HG02610 (cell line): ENCODE results near the gene TDRD12.
"Not testable (repeated sequence)": the region's sequence is repeated elsewhere in the genome, so short reads cannot be mapped to it uniquely, and the experiment has no call there.

ENCODE experiments used
- ATAC-seq: cut with Tn5 transposase; IDR thresholded peaks from one replicate; pipeline ENCODE4 v1.9.1; 2021; ENCODE audit warnings: mild to moderate bottlenecking, moderate library complexity; ENCODE audit not compliant: unreplicated experiment

TDRD12 gene

DNA sequence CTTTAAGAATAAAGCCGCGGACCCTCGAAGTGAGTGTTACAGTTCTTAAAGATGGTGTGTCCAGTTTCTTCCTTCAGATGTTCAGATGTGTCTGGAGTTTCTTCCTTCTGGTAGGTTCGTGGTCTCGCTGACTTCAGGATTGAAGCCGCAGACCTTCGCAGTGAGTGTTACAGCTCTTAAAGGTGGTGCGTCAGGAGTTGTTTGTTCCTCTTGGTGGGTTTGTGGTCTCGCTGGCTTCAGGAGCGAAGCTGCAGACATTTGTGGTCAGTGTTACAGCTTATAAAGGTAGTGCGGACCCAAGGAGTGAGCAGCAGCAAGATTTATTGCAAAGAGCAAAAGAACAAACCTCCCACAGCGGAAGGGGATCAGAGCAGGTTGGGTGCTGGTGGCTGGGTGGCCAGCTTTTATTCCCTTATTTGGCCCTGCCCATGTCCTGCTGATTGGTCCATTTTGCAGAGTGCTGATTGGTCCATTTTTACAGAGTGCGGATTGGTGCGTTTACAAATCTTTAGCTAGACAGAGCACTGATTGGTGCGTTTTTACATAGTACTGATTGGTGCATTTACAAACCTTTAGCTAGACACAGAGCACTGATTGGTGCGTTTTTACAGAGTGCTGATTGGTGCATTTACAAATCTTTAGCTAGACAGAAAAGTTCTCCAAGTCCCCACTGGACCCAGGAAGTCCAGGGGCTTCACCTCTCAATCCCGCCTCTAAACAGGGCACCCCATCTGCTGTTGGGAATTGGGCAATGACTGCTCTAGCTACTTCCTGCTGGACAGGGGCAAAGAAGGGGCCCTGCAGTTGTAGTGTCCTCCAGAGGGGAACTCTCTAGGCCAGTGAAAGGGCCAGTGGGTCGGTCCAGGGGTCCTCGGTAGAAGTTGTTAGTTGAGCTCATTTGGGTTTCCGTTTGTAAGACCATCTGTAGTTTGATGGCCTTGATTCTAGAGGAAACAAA is 26.1 kb upstream of the TDRD12 start:
- ATAC-seq, result not testable (repeated sequence)

DNA sequence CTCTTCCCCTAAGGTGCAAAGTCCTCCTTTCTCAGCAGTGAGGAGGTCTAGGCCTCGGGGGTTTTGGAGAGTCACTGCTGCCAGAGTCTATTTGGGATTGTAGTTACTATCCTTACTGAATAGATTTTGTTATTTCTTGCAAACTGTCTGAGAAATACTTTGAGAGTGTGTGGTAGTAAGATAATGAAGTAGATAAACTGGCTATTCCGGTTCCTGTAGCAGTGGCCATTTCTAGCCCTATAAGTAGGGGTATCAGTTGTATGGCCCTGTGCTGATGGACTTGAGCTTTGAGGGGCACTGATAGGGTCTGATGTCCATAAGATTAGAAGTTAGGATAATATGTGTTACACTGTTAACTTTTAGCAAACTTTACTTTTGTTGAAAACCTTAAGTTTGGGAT is 25.3 kb upstream of the TDRD12 start:
- not testable (repeated sequence) for ATAC-seq

DNA sequence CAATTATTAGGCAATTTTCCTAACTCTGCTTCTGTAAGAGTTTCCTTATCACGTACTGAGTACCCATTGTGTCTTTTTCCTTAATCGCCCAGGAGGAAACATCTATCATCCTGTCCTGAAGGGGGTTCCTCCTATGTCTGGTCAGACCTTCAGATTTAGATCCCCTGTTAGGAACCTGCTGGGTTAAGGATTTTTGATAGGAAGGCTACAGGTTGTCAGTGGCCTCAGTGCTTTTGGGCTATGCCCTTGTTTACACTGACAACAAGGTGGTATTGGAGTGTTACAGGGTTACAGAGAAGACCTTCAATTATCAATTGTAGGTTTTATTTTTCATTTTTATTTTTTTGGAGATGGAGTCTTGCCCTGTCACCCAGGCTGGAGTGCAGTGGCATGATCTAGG is 24.7 kb upstream of the TDRD12 start:
- not testable (repeated sequence) for ATAC-seq

DNA sequence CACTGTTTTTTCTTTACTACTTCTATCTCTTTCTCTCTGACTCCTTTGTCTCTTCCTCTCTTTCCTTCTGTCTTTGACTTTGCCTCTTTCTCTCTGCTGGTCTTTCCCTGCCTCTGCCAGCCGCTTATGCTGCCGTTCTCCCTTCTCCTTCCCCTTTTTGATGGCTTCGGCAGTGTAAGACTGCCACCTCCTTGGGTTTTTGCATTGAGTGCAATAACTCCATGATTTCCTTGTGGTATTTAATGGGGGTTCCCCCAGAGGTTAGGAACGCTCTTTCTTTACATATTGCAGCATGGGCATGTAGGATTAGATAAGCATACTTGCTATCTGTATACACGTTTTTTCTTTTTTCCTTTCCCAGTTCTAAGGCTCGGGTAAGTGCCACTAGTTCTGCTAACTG is 24.1 kb upstream of the TDRD12 start:
- not testable (repeated sequence) for ATAC-seq

DNA sequence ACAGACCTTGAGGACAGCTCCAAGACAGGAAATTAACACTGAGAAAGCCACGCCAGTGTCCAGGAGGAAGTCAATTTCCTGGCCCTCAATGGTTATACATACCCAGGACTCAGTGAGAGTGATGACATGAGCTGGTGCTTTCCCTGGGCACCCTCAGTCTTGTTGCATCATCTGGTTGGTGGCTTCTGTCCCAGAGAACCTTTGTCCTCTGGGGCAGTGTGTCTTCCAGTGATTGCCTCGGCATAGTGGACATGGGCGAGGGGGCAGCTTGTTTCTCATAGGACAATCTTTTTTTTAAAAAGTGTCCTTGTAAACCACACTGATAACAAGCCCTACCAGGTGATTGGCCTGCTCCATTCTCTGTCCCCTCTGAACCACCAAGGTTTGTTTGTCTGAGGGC is 22.8 kb upstream of the TDRD12 start:
- not testable (repeated sequence) for ATAC-seq

DNA sequence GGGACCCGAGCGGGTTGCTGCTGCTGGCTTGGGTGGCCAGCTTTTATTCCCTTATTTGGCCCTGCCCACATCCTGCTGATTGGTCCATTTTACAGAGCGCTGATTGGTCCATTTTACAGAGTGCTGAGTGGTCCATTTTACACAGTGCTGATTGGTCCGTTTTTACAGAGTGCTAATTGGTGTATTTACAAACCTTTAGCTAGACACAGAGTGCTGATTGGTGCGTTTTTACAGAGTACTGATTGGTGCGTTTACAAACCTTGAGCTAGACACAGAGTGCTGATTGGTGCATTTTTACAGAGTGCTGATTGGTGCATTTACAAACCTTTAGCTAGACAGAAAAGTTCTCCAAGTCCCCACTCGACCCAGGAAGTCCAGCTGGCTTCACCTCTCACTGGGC is 19.4 kb upstream of the TDRD12 start:
- not testable (repeated sequence) for ATAC-seq

DNA sequence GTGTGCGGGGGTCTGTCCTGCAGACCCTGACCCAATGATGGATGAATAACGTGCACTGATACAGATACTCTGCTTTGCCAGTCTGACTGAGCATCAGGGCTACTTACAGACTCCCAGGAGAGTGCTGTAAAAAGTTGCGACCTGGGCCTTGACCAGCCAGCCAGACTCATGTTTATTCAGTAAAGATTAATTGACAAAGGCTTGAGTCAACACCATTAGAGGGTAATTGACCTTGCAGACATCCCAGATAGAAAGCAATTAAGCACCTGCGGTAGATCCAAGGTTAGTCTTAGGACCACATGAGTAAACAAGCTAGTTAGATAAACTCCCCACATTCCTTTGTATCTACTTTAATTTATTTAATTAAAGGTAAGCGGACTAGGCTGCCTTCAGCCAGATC is 17.6 kb upstream of the TDRD12 start:
- no peak for ATAC-seq

DNA sequence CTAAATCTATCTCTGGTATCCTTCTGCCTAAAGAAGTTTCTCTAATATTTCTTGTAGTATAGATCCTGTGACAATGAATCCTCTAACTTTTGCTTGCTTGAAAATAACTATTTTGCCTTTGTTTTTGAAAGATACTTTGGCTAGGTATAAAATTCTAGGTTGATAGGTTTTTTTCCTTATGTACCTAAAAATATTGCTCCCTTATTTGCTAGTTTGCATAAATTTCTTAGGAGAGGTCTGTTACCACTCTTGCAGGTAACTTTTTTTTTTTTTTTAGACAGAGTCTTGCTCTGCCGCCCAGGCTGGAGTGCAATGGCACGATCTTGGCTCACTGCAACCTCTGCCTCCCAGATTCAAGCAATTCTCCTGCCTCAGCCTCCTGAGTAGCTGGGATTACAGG is 15.6 kb upstream of the TDRD12 start:
- not testable (repeated sequence) for ATAC-seq

DNA sequence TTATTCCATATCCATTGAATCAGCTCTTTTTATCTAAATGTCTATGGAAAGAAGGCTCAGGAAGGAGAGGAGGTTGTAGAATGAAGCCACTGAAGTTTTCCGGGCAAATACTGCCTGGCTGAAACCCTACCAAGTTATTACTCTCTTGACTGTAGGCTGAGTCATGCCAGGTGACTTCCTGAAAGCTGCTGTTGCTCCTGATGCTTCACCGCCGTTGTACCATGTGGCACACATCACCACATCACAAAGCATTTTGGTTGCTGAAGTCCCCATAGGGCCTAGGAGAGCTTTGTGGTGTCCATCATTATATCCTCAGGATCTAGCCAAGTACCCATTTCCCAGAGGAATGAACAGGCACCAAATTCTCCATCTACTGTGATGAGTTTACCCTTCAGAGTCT is 11.1 kb upstream of the TDRD12 start:
- no peak for ATAC-seq

DNA sequence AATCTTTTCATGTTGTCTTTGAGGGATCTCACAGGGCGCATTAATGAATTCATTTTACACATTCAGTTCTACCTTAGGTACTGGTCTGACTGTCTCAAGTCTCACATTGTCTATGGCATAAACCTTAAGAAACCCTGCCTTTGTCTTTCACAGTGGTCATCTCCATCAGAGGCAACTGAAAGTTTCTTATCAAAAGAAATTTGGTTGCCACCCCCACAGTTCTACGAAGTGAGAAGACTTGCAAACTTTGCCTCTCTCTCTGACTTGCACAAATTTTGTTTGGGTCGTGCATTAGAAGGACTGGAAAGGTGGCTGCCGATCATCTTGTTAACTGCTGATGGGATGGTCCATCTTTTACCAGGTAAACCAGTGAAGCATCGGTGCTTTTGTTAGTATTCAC is 10.5 kb upstream of the TDRD12 start:
- ATAC-seq, result no peak

DNA sequence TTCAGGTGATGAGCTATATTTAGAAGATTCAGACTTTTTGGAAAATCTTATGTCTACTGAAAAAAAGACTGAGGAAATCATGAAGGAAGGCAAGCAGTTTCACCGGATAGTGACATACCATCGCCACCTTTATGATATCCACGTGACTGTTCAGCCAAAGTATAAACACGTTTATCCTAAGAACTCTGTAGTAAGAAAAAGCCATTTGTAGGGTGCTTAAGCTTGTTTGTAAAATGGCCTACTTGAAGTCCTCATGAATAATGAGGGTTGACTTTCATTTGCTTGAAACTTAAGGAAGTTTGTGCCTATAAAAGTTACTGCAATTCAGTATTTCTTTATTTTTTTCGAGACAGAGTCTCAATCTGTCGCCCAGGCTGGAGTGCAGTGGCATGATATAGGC is 7.8 kb upstream of the TDRD12 start:
- no peak for ATAC-seq

DNA sequence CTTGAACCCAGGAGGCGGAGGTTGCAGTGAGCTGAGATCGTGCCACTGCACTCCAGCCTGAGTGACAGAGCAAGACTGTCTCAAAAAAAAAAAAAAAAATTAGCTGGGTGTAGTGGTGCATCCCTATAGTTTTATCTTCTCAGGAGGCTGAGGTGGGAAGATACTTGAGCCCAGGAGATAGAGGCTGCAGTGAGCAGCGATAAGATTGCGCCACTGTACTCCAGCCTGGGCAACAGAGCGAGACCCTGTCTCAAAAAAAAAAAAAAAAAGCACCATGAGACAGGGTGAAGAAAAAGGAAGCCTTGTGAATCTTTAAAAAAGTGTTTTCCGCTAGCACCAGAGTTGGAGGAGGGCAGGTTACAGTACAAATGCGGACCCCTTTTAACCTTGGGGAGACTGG is 3.4 kb upstream of the TDRD12 start:
- not testable (repeated sequence) for ATAC-seq

DNA sequence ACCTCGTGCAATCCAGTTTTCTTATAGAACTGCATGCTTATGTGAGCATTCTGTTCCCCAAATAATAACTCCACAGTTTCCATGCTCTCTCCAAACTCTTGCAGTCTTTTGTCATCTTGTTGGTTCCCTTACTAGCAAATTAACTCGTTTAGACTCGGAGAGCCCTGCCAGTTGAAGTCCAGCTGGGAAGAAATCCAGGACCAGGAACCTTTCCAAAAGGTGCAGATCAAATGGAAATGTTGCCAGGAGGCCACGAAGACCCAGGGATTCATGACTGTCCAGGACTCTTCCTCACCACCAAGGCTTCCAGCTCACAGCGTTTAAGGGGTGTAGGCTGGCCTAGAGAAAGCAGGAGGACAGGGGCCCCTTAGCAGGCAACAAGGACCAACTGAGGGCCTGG is 2.1 kb upstream of the TDRD12 start:
- ATAC-seq, result no peak

DNA sequence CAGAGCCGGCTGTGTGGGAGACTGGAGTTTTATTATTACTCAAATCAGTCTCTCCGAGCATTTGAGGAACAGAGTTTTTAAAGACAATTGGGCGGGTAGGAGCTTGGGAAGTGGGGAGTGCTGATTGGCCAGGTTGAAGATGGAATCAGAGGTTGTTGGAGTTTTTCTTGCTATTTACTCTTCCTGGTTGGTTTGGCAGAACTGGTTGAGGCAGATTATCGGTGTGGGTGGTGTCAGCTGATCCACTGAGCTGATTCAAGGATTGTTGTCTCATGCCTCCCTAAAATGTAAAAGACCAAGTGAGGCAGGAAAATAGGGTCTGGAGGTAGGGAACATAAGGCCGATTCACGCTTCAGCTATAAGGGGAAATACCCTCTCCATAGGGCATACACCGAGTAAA is 1.3 kb upstream of the TDRD12 start:
- ATAC-seq, result no peak

DNA sequence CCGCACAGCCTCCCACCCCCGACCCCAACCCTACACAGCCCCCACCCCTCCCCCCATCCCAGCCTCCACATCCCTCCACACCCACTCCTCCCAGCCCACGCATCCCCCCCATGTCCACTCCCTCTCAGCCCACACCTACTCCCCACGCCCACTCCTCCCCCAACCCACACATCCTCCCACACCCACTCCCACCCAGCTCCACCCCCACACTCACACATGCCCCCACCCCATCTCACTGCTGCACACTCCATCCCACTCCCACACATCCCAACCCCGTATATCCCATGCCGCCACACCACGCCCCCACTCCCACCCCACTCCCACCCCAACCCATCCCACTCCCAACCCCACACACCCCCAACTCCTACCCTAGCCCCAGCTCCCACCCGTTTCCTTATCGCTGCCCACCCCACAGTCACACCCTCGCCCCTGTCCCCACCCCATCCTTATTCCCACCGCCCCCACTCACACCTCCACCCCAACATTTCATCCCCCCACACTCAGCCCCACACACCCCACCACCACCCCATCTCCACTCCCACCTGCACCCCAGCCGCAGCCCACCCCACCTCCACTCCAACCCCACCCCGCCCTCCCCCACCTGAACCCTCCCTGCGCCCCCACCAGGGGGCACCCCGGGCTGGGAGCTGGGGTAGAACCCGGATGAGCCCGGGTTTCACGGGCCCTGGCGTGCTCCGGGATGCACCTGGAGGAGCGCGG is 809 bp downstream of the TDRD12 start:
- no peak for ATAC-seq

DNA sequence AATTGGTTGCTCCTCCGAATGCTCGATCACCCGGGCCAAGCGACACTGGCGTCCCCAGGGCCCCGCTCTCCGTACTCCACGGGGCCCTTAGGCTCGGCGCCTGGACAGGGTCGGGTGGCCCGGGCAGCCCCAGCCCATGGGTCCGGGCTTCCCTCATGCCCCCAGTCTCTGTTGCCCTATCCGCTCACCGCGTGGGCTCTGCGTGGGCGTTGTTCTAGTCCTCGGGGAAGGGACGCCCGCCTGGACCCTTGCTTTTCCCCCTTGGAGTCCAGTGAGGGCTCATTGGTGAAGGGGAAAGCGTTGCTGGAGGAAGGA is 1.3 kb downstream of the TDRD12 start:
- no peak for ATAC-seq

DNA sequence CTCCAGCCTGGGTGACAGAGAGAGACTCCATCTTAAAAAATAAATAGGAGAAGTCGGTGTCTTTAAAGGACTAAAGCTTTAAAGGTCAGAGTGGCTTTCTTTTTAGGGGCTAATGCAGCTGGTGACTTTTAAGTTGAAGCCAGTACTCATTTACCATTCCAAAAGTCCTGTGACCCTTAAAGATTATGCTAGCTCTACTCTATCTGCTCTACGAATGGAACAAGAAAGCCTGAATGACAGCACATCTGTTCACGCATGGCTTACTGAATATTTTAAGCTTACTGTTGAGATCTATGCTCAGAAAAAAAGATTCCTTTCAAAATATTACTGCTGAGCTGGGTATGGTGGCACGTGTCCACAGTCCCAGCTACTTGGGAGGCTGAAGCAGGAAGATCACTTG is 16.4 kb downstream of the TDRD12 start:
- ATAC-seq, result no peak

DNA sequence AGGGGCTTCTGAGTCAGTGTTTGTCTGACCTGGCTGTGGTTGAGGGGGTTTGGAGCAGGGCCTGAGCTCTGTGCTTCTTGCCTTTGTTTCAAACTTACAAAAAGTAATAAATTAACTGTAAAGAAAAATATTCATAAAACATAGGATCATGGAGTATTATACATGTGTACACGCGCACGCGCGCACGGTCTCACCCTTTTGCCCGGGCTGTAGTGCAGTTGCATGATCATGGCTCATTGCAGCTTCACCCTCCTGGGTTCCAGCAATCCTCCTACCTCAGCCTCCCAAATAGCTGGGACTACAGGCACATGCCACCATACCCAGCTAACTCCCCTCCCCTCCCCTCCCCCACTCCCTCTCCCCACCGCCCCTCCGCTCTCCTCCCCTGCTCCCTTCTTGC is 23.5 kb downstream of the TDRD12 start:
- no peak for ATAC-seq

DNA sequence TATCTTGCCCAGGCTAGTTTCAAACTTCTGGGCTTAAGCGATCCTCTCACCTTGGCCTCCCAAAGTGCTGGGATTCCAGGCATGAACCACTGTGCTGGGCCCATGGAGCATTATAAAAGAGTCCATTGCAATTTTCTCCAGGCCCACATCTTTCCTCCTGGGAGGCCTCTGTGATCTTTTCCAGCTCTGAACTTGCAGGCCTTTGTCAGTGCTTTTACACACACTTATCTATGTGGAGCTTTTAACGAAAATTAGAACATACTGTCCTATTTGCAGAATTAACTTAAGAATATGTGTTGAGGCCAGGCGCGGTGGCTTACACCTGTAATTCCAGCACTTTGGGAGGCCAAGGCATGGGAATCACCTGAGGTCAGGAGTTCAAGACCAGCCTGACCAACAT is 23.9 kb downstream of the TDRD12 start:
- no peak for ATAC-seq

DNA sequence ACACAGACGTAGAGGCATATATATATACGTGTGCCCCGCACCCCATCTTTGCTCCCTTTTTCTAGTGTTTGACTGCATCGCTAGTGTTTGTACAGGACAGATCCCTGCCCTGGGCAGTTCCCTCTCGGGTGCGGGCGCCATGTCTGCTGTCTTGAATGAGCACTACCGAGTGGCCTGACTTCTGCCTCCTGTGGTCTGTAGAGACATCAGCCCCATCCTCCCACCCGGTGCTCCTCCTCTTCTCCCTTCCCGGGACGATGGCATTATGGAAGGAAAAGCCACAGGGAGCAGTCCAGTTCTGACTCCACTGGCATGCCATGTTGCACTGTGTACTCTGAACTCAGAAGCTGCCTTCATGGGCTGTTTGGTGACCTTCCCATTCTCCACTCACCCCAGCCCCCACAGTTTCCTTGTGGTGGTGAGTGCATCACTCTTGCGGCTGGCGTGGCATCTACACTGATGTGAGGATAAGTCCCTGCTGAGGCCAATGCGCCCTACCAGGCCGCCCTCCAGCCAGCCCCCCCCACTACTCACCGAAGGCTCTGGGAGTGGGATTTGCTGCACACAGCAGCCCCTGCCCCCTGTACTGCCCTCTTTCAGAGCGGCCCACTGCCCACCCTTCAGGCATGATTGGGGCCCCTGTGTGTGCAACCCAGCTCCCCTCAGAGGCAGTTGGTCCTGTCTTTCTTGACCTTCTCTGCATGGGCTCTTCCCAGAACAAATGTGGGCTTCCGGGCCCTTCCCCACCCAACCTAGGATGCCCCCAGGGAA is 25.2 kb downstream of the TDRD12 start:
- ATAC-seq, result no peak

DNA sequence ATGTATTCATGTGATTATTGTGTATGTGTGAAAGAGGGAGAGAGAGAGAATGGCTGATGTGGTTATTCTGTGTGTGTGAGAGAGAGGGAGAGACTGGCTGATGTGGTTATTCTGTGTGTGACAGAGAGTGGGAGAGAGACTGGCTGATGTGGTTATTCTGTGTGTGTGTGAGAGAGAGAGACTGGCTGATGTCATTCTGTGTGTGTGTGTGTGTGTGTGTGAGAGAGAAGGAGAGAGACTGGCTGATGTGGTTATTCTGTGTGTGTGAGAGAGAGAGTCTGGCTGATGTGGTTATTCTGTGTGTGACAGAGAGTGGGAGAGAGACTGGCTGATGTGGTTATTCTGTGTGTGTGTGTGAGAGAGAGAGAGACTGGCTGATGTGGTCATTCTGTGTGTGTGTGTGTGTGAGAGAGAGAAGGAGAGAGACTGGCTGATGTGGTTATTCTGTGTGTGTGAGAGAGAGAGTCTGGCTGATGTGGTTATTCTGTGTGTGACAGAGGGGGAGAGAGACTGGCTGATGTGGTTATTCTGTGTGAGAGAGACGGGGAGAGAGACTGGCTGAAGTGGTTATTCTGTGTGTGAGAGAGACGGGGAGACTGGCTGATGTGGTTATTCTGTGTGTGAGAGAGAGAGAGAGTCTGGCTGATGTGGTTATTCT is 26.2 kb downstream of the TDRD12 start:
- not testable (repeated sequence) for ATAC-seq
